Transverse colon (tissue), 4 donors: ENCODE measurements around the gene DGKD.

Experiments
- CTCF ChIP-seq, 5 experiments: fragments of 200-600 bp in 3 of 5; fragments of 450-650 bp in 2 of 5; sonication (generic) in 3 of 5; IDR thresholded peaks; 1 replicate in 2 of 5; 2 replicates in 3 of 5; pipeline ENCODE4 v1.5.1; 2016 to 2017; ENCODE audit warnings: antibody characterized with exemption in 5 of 5, inconsistent platforms in 3 of 5, mild to moderate bottlenecking in 2 of 5, moderate library complexity in 1 of 5
- POLR2A ChIP-seq: fragments of 450-650 bp; IDR thresholded peaks from one replicate; pipeline ENCODE4 v1.6.1; 2016; ENCODE audit warnings: antibody characterized with exemption, mild to moderate bottlenecking, moderate library complexity
- POLR2AphosphoS5 ChIP-seq, 3 donors: sonication (generic); formaldehyde crosslinking; IDR thresholded peaks; one replicate each; pipeline ENCODE4 v1.6.1; 2016; ENCODE audit warnings: antibody characterized with exemption in 3 of 3

- TF ChIP-seq POLR2A: no peak
- no peak for TF ChIP-seq CTCF (IDR thresholded peaks at IDR 0.05)
- no peak for TF ChIP-seq POLR2AphosphoS5 (IDR thresholded peaks at IDR 0.05)
Measured at GRCh38 chr2:233338812-233339368, 15.4 kb upstream of the DGKD start.
